Measurements from ENCODE around the gene C18orf63.

DNA sequence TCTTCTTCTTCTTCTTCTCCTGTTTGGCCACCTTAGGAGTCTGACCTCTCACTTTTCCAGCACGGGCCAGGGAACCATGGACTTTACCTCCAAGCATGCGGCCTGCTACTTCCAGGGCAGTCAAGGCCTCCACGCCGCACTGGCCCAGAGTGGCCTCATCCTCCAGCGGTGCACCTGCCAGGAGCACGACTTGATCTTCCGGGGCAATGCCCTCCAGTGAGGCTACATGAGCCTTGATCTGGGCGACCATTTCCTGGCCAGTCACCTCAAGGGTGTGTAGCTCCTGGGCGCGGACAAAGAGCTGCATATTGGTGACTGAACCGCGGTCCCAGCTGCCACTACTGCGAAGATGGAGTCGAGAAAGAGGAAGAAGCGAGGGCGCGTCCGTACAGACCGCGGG lies 74.4 kb downstream of the C18orf63 start:
- no peak for TF ChIP-seq POLR2A (IDR thresholded peaks at IDR 0.05; ENCODE audit: low read length)
- no peak for TF ChIP-seq GATA1 (IDR thresholded peaks at IDR 0.05; ENCODE audit: low read depth, low read length)

Data from erythroblast (primary cell).